SK-N-DZ (cell line): ENCODE measurements around the gene KLHDC10. TPM values are rescaled to one million over a fixed set of nuclear protein-coding genes. Genes with fewer than 3 reads are reported as not detected.
"Not testable (repeated sequence)": the region's sequence is repeated elsewhere in the genome, so short reads cannot be mapped to it uniquely, and the experiment has no call there.

Source experiments
- DNase-seq: peaks from one replicate; pipeline ENCODE4 v3.0.0-alpha.2; 2015; ENCODE audit warnings: low spot score
- polyA plus RNA-seq, 2 experiments: library from polyadenylated mRNA; depleted of rRNA; stranded (reverse); fragments of >200 nt; gene quantifications; 2 replicates each; pipeline ENCODE4 v1.2.3, GENCODE V29; 2014

The KLHDC10 gene
- polyA plus RNA-seq (2014; cell fraction: cytosol; rRNA removed): 16.0 and 20.8 TPM in 2 replicates
- 19.3 and 20.6 TPM in 2 replicates for polyA plus RNA-seq (2014; cell fraction: nucleus; rRNA removed)

GRCh38 chr7:130069978-130070860, at the start of gene KLHDC10:
KLHDC10 (plus strand) TSS chr7:130070534; CDS start chr7:130070644, 110 bp downstream.
- peak; percentile 99 for DNase-seq

- no peak for DNase-seq
Observed at GRCh38 chr7:130021105-130021834, 49.1 kb upstream of the KLHDC10 start.

GRCh38 chr7:130022115-130022514, 48.2 kb upstream of the KLHDC10 start:
- no peak for DNase-seq

- DNase-seq: no peak
Observed at GRCh38 chr7:130022623-130023175, 47.6 kb upstream of the KLHDC10 start.

- no peak for DNase-seq
Observed at GRCh38 chr7:130024390-130024789, 45.9 kb upstream of the KLHDC10 start.

- no peak for DNase-seq
Observed at GRCh38 chr7:130032698-130033097, 37.6 kb upstream of the KLHDC10 start.

GRCh38 chr7:130037703-130038102, 32.6 kb upstream of the KLHDC10 start:
- no peak for DNase-seq

GRCh38 chr7:130040576-130040975, 29.8 kb upstream of the KLHDC10 start:
- no peak for DNase-seq

- DNase-seq: no peak
Observed at GRCh38 chr7:130047831-130048230, 22.5 kb upstream of the KLHDC10 start.

GRCh38 chr7:130048906-130049305, 21.4 kb upstream of the KLHDC10 start:
- DNase-seq: no peak

- DNase-seq: not testable (repeated sequence)
Observed at GRCh38 chr7:130052250-130052649, 18.1 kb upstream of the KLHDC10 start.

- not testable (repeated sequence) for DNase-seq
Observed at GRCh38 chr7:130055198-130055597, 15.1 kb upstream of the KLHDC10 start.

- DNase-seq: no peak
Observed at GRCh38 chr7:130062246-130062645, 8.1 kb upstream of the KLHDC10 start.

GRCh38 chr7:130063036-130063435, 7.3 kb upstream of the KLHDC10 start:
- DNase-seq: peak; percentile 50

- DNase-seq: not testable (repeated sequence)
Observed at GRCh38 chr7:130064580-130064926, 5.8 kb upstream of the KLHDC10 start.

GRCh38 chr7:130065500-130066152, 4.7 kb upstream of the KLHDC10 start:
- DNase-seq: no peak

GRCh38 chr7:130069179-130069977, 956 bp upstream of the KLHDC10 start:
- no peak for DNase-seq

- DNase-seq: no peak
Observed at GRCh38 chr7:130070861-130071622, 708 bp downstream of the KLHDC10 start.

GRCh38 chr7:130071701-130072622, 1.6 kb downstream of the KLHDC10 start:
- peak; percentile 80 for DNase-seq
